ENCODE data around the gene FAM20C. TPM values are rescaled to one million over a fixed set of nuclear protein-coding genes. Genes with fewer than 3 reads are reported as not detected.

The FAM20C gene
- total RNA-seq, 1 donor from 2014 or later = 10.0 TPM

DNA sequence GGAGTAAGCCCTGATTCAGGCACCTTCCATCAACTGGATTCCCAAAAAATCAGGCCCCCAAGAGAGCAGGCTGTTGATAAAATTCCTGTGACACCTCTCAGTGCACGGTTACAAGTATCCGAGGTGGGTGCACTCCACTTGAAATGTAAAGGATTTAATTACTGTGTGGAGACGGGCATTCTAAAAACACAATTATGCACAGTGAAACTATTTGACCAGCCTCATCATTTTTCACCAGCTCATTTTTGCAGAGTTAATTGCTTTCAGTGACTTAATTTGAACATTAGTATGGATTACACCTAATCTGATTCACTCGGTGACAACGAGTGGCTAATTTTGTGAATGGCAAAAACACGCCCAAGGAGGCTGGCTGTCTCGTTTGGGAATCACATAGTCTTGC, 99.9 kb downstream of the FAM20C start:
- Histone ChIP-seq H3K27me3 (ENCODE audit: insufficient read depth, low read length) (peaks cover 56% of the 10 kb centered on the region), H3K4me3 (ENCODE audit: insufficient read depth, low read depth, low read length) (no peak overlapping the region), H2AFZ (ENCODE audit: low read depth, low read length) (no peak overlapping the region), H3K9me3 (ENCODE audit: insufficient read depth, low read depth, low read length) (no peaks in the 10 kb centered on the region), H3K9ac (ENCODE audit: low read length) (no peak overlapping the region), H4K20me1 (ENCODE audit: insufficient read depth, low read length) (no peaks in the 10 kb centered on the region), H3K27ac (ENCODE audit: low read depth, low read length) (no peak overlapping the region), H3K79me2 (ENCODE audit: insufficient read depth, low read length) (no peaks in the 10 kb centered on the region), H3K4me1 (ENCODE audit: insufficient read depth, low read length) (no peaks in the 10 kb centered on the region), H3K4me2 (ENCODE audit: low read length) (no peak overlapping the region), H3K36me3 (ENCODE audit: insufficient read depth, low read length) (no peaks in the 10 kb centered on the region)
- no peaks in the 10 kb centered on the region for H3K4me1 Mint-ChIP-seq (ENCODE audit: low read depth, unreplicated experiment)
- peaks cover 3% of the 10 kb centered on the region for H3K9me3 Mint-ChIP-seq (ENCODE audit: unreplicated experiment)
- DNase-seq (ENCODE audit: low read depth) = no peak
- no peak overlapping the region for H3K27ac Mint-ChIP-seq (ENCODE audit: unreplicated experiment)
- no peaks in the 10 kb centered on the region for H3K36me3 Mint-ChIP-seq (ENCODE audit: low read depth, unreplicated experiment)
- no peak for TF ChIP-seq EZH2 (IDR thresholded peaks at IDR 0.05; ENCODE audit: insufficient read depth, low read length)
- TF ChIP-seq, protein P1, sequence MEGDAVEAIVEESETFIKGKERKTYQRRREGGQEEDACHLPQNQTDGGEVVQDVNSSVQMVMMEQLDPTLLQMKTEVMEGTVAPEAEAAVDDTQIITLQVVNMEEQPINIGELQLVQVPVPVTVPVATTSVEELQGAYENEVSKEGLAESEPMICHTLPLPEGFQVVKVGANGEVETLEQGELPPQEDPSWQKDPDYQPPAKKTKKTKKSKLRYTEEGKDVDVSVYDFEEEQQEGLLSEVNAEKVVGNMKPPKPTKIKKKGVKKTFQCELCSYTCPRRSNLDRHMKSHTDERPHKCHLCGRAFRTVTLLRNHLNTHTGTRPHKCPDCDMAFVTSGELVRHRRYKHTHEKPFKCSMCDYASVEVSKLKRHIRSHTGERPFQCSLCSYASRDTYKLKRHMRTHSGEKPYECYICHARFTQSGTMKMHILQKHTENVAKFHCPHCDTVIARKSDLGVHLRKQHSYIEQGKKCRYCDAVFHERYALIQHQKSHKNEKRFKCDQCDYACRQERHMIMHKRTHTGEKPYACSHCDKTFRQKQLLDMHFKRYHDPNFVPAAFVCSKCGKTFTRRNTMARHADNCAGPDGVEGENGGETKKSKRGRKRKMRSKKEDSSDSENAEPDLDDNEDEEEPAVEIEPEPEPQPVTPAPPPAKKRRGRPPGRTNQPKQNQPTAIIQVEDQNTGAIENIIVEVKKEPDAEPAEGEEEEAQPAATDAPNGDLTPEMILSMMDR (IDR thresholded peaks at IDR 0.05; ENCODE audit: insufficient read depth, low read depth, low read length) = no peak
- FAIRE-seq = no peak
- no peak overlapping the region for H3K4me3 Mint-ChIP-seq (ENCODE audit: unreplicated experiment)
- H3K27me3 Mint-ChIP-seq (ENCODE audit: low read depth, unreplicated experiment) = peaks cover 31% of the 10 kb centered on the region

DNA sequence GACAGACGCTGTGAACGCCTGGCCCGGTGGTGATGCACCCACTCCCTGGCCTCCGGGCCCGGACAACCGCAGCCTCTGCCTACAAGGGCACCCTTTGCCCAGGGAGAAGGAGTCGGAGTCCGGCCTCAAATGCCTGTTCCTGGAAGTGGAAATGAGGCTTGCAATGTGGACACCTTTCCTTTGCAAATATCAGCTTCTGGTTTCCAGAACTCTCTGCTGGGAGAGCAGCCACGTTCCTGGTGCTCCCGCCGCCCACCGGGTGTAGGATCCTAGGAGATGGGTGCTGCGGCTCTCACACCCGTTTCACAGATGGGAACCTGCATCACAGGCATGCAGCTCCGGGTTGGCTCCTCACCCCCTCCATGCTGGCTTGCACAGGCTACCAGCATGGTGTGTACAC, 100.5 kb downstream of the FAM20C start:
- peaks cover 31% of the 10 kb centered on the region for H3K27me3 Mint-ChIP-seq (ENCODE audit: low read depth, unreplicated experiment)
- TF ChIP-seq, protein P1 (IDR thresholded peaks at IDR 0.05; ENCODE audit: insufficient read depth, low read depth, low read length) = no peak
- no peak for TF ChIP-seq EZH2 (IDR thresholded peaks at IDR 0.05; ENCODE audit: insufficient read depth, low read length)
- DNase-seq (ENCODE audit: low read depth) = no peak

DNA sequence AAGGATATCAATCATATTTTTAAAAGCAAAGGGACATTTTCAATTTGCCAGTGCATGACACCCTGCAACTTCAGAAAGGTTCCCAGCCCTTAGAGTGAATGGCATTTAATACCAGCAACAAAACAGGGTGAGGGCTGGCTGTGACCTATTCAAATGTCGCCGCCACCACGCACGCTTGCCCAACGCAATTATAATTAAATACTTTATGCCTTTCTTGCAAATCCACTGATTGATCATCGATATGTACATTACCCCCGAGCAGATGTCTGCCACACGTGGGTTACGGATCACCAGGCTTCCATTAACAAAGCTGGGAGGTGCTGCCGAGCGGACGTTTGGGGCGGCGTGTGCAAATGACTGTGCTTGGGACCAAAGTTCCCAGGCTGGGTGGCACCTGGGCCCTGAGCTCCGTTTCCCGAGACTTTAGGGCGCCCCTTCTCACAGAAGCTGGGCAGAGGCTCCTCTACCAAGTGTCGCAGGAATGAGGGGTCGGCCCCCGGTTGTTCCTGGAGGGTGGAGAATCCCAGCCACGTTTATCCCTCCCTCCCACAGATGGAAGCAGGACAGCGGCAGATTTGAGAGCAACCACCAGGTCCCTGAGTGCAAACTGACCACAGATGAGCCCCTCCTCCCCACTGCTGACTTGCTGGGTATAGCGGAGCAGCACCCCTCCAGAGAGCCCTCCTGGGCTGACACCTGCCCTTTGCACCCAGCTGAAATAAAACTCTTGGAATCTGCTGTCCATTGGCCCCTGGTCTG, 101.5 kb downstream of the FAM20C start:
- H3K36me3 ChIP-seq (ENCODE audit: insufficient read depth, low read length) = no peaks in the 10 kb centered on the region
- H3K79me2 ChIP-seq (ENCODE audit: insufficient read depth, low read length) = no peaks in the 10 kb centered on the region
- Mint-ChIP-seq H3K4me1 (ENCODE audit: low read depth, unreplicated experiment) (no peaks in the 10 kb centered on the region), H3K9me3 (ENCODE audit: unreplicated experiment) (peaks cover 2% of the 10 kb centered on the region), H3K4me3 (ENCODE audit: unreplicated experiment) (no peak overlapping the region), H3K27ac (ENCODE audit: unreplicated experiment) (no peak overlapping the region), H3K27me3 (ENCODE audit: low read depth, unreplicated experiment) (peaks cover 33% of the 10 kb centered on the region), H3K36me3 (ENCODE audit: low read depth, unreplicated experiment) (no peaks in the 10 kb centered on the region)
- peaks cover 44% of the 10 kb centered on the region for H3K27me3 ChIP-seq (ENCODE audit: insufficient read depth, low read length)
- H3K27ac ChIP-seq (ENCODE audit: low read depth, low read length) = no peak overlapping the region
- no peak overlapping the region for H2AFZ ChIP-seq (ENCODE audit: low read depth, low read length)
- H3K4me2 ChIP-seq (ENCODE audit: low read length) = no peak overlapping the region
- DNase-seq (ENCODE audit: low read depth) (no peak), FAIRE-seq (no peak)
- H3K4me1 ChIP-seq (ENCODE audit: insufficient read depth, low read length) = no peaks in the 10 kb centered on the region
- no peak overlapping the region for H3K9ac ChIP-seq (ENCODE audit: low read length)
- H3K9me3 ChIP-seq (ENCODE audit: insufficient read depth, low read depth, low read length) = no peaks in the 10 kb centered on the region
- no peak for TF ChIP-seq EZH2 (IDR thresholded peaks at IDR 0.05; ENCODE audit: insufficient read depth, low read length)
- TF ChIP-seq, protein P1 (IDR thresholded peaks at IDR 0.05; ENCODE audit: insufficient read depth, low read depth, low read length) = no peak
- no peak overlapping the region for H3K4me3 ChIP-seq (ENCODE audit: insufficient read depth, low read depth, low read length)
- no peaks in the 10 kb centered on the region for H4K20me1 ChIP-seq (ENCODE audit: insufficient read depth, low read length)

More for the DNA sequence above, 100.5 kb downstream of the FAM20C start:
- Mint-ChIP-seq H3K4me1 (ENCODE audit: low read depth, unreplicated experiment) (no peaks in the 10 kb centered on the region), H3K9me3 (ENCODE audit: unreplicated experiment) (peaks cover 3% of the 10 kb centered on the region), H3K4me3 (ENCODE audit: unreplicated experiment) (no peak overlapping the region), H3K36me3 (ENCODE audit: low read depth, unreplicated experiment) (no peaks in the 10 kb centered on the region), H3K27ac (ENCODE audit: unreplicated experiment) (no peak overlapping the region)
- no peaks in the 10 kb centered on the region for H3K4me1 ChIP-seq (ENCODE audit: insufficient read depth, low read length)
- H4K20me1 ChIP-seq (ENCODE audit: insufficient read depth, low read length) = no peaks in the 10 kb centered on the region
- H2AFZ ChIP-seq (ENCODE audit: low read depth, low read length) = no peak overlapping the region
- no peak overlapping the region for H3K27ac ChIP-seq (ENCODE audit: low read depth, low read length)
- no peaks in the 10 kb centered on the region for H3K79me2 ChIP-seq (ENCODE audit: insufficient read depth, low read length)
- H3K9me3 ChIP-seq (ENCODE audit: insufficient read depth, low read depth, low read length) = no peaks in the 10 kb centered on the region
- FAIRE-seq = no peak
- H3K27me3 ChIP-seq (ENCODE audit: insufficient read depth, low read length) = peaks cover 52% of the 10 kb centered on the region
- no peak overlapping the region for H3K4me2 ChIP-seq (ENCODE audit: low read length)
- no peaks in the 10 kb centered on the region for H3K36me3 ChIP-seq (ENCODE audit: insufficient read depth, low read length)
- no peak overlapping the region for H3K4me3 ChIP-seq (ENCODE audit: insufficient read depth, low read depth, low read length)
- H3K9ac ChIP-seq (ENCODE audit: low read length) = no peak overlapping the region

All from astrocyte (in vitro differentiated cells and primary cell).